G401.6 (cell line): ENCODE measurements around the gene CAT.
"Not testable (repeated sequence)": the region's sequence is repeated elsewhere in the genome, so short reads cannot be mapped to it uniquely, and the experiment has no call there.

ENCODE experiments used
- FAIRE-seq: peaks from 2 replicates; lab custom pipeline; 2012; peaks lifted over from hg19 to GRCh38; lab: Jason Lieb, UNC

CAT gene

GRCh38 chr11:34438529-34439507, at the start of gene CAT:
TSS of gene CAT (plus strand) at chr11:34438934. CDS start at chr11:34439014, 80 bp downstream.
- FAIRE-seq: peak; percentile 96

- no peak for FAIRE-seq
Observed at GRCh38 chr11:34394771-34395300, 43.9 kb upstream of the CAT start.

GRCh38 chr11:34395916-34396550, 42.7 kb upstream of the CAT start:
- FAIRE-seq: no peak

- no peak for FAIRE-seq
Observed at GRCh38 chr11:34397120-34397519, 41.6 kb upstream of the CAT start.

- FAIRE-seq: no peak
Observed at GRCh38 chr11:34397811-34398210, 40.9 kb upstream of the CAT start.

- FAIRE-seq: no peak
Observed at GRCh38 chr11:34403431-34403830, 35.3 kb upstream of the CAT start.

GRCh38 chr11:34404280-34404679, 34.5 kb upstream of the CAT start:
- FAIRE-seq: no peak

- FAIRE-seq: no peak
Observed at GRCh38 chr11:34405079-34405858, 33.5 kb upstream of the CAT start.

- no peak for FAIRE-seq
Observed at GRCh38 chr11:34406413-34406812, 32.3 kb upstream of the CAT start.

- FAIRE-seq: no peak
Observed at GRCh38 chr11:34407121-34407813, 31.5 kb upstream of the CAT start.

GRCh38 chr11:34408580-34409172, 30.1 kb upstream of the CAT start:
- FAIRE-seq: no peak

- no peak for FAIRE-seq
Observed at GRCh38 chr11:34411111-34411510, 27.6 kb upstream of the CAT start.

- no peak for FAIRE-seq
Observed at GRCh38 chr11:34411791-34412190, 26.9 kb upstream of the CAT start.

GRCh38 chr11:34413263-34413662, 25.5 kb upstream of the CAT start:
- FAIRE-seq: no peak

GRCh38 chr11:34415538-34415937, 23.2 kb upstream of the CAT start:
- FAIRE-seq: no peak

- no peak for FAIRE-seq
Observed at GRCh38 chr11:34416088-34416487, 22.6 kb upstream of the CAT start.

GRCh38 chr11:34416766-34417165, 22.0 kb upstream of the CAT start:
- FAIRE-seq: no peak

- no peak for FAIRE-seq
Observed at GRCh38 chr11:34417202-34417601, 21.5 kb upstream of the CAT start.

- FAIRE-seq: no peak
Observed at GRCh38 chr11:34419158-34419557, 19.6 kb upstream of the CAT start.

- no peak for FAIRE-seq
Observed at GRCh38 chr11:34423300-34423699, 15.4 kb upstream of the CAT start.

GRCh38 chr11:34424826-34425225, 13.9 kb upstream of the CAT start:
- not testable (repeated sequence) for FAIRE-seq
